ENCODE measurements around the gene CADM1. TPM values are rescaled to one million over a fixed set of nuclear protein-coding genes. Genes with fewer than 3 reads are reported as not detected.

The CADM1 gene
- total and polyA plus RNA-seq, 10 donors: 1.4 to 18.8 (median 10.4) TPM

GRCh38 chr11:115450519-115450918, 53.7 kb downstream of the CADM1 start:
- no peak for TF ChIP-seq CTCF (IDR thresholded peaks at IDR 0.05 in 8 of 11, conservative IDR thresholded peaks at IDR 0.05 in 3 of 11)
- TF ChIP-seq POLR2A (IDR thresholded peaks at IDR 0.05): no peak
- no peak for TF ChIP-seq POLR2AphosphoS5 (IDR thresholded peaks at IDR 0.05)
- intact Hi-C loops (cut with DNase I; ENCODE audit: low total_unique reads): no loop called here
- H3K27ac ChIP-seq: no peak overlapping the region

GRCh38 chr11:115447273-115447864, 56.8 kb downstream of the CADM1 start:
- 72 to 91% (median 86%) methylated on average over 2 of the region's 2 CpGs for WGBS, 5 donors
- intact Hi-C loops (cut with DNase I; ENCODE audit: low total_unique reads): no loop called here
- no peak for DNase-seq
- Histone ChIP-seq H3K9me3 (peaks cover 11 to 45% (median 32%) of the 10 kb centered on the region in 8 donors), H3K36me3 (no peaks in the 10 kb centered on the region), H3K27ac (no peak overlapping the region), H3K4me1 (no peaks in the 10 kb centered on the region), H3K4me3 (no peak overlapping the region), H3K27me3 (replicated peaks in 1 of 7) (no peaks in the 10 kb centered on the region)
- TF ChIP-seq POLR2A (IDR thresholded peaks at IDR 0.05) (no peak), POLR2AphosphoS5 (IDR thresholded peaks at IDR 0.05) (no peak), CTCF (IDR thresholded peaks at IDR 0.05 in 8 of 11, conservative IDR thresholded peaks at IDR 0.05 in 3 of 11) (no peak)

More at GRCh38 chr11:115450519-115450918, 53.7 kb downstream of the CADM1 start:
- peaks cover 11 to 37% (median 32%) of the 10 kb centered on the region in 8 donors for H3K9me3 ChIP-seq
- H3K4me3 ChIP-seq: no peak overlapping the region
- H3K27me3 ChIP-seq (replicated peaks in 1 of 7): no peaks in the 10 kb centered on the region
- H3K4me1 ChIP-seq: no peaks in the 10 kb centered on the region
- 80 to 92% (median 88%) methylated on average over 4 of the region's 4 CpGs for WGBS, 5 donors
- no peak for DNase-seq
- no peaks in the 10 kb centered on the region for H3K36me3 ChIP-seq

DNA sequence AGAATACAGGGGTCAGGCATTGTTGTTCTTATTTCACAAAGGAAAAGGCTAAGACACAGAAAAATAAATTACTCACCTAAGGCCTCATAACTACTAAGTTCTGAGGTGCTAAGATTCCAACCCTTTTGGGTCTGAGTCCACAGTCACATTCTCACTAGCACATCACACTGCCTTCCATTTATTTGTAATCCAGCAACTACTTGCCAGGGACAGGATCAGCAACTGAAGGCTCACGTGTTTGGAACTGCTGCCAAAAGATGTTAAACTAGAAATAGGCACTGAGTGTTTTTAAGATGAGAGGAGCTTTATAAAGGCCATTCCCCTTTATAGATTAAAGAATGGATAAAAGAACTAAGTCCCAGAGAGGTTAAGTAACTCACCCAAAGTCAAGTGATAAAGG, 58.0 kb downstream of the CADM1 start:
- no peak for DNase-seq
- Histone ChIP-seq H3K9me3 (peaks cover 11 to 45% (median 32%) of the 10 kb centered on the region in 8 donors), H3K36me3 (no peaks in the 10 kb centered on the region), H3K27me3 (replicated peaks in 1 of 7) (no peaks in the 10 kb centered on the region), H3K4me1 (no peaks in the 10 kb centered on the region), H3K27ac (no peak overlapping the region), H3K4me3 (no peak overlapping the region)
- intact Hi-C loops (cut with DNase I; ENCODE audit: low total_unique reads): no loop called here
- 74 to 89% (median 81%) methylated on average over 1 of the region's 1 CpG for WGBS, 5 donors
- no peak for TF ChIP-seq CTCF (IDR thresholded peaks at IDR 0.05 in 8 of 11, conservative IDR thresholded peaks at IDR 0.05 in 3 of 11)
- TF ChIP-seq POLR2A (IDR thresholded peaks at IDR 0.05): no peak
- no peak for TF ChIP-seq POLR2AphosphoS5 (IDR thresholded peaks at IDR 0.05)

DNA sequence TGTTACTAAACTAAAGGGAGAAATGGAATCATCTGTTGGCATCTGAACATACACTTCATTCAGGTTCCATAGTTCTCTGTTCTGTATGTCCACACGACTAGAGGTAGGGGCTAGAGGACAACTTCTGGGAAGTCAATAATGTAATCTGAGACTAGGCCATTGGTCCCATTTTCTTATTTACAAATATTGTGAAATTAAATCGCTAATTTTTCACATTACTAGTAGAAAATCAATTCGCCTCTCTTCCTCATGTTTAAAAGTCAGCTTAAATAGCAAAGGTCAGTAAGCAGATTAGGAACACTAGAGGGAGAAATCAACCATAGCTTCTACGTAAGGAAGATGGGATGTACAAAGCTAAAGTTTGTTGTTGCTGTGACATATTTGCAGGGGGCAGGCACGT, 59.7 kb downstream of the CADM1 start:
- Histone ChIP-seq H3K9me3 (peaks cover 11 to 45% (median 32%) of the 10 kb centered on the region in 8 donors), H3K36me3 (no peaks in the 10 kb centered on the region), H3K27me3 (replicated peaks in 1 of 7) (no peaks in the 10 kb centered on the region), H3K27ac (no peak overlapping the region), H3K4me3 (no peak overlapping the region), H3K4me1 (no peaks in the 10 kb centered on the region)
- DNase-seq: no peak
- 74 to 82% (median 77%) methylated on average over 5 of the region's 5 CpGs for WGBS, 5 donors
- intact Hi-C loops (cut with DNase I; ENCODE audit: low total_unique reads): no loop called here
- TF ChIP-seq POLR2AphosphoS5 (IDR thresholded peaks at IDR 0.05): no peak
- TF ChIP-seq POLR2A (IDR thresholded peaks at IDR 0.05): no peak
- TF ChIP-seq CTCF (IDR thresholded peaks at IDR 0.05 in 8 of 11, conservative IDR thresholded peaks at IDR 0.05 in 3 of 11): no peak
